Fibroblast of pulmonary artery (primary cell): Measurements from ENCODE around the gene MUCL3.
A peak's percentile ranks its signal among the peaks of the same experiment; 100 is the strongest.

Source experiments
- DNase-seq: peaks from one replicate; pipeline ENCODE4 v3.0.0-alpha.2; 2010; ENCODE audit warnings: low read depth
- H3K4me3 ChIP-seq: replicated peaks from 2 replicates; pipeline ENCODE4 v1.5.1; 2011; ENCODE audit warnings: low read depth, mild to moderate bottlenecking, control low read depth, low read length, moderate library complexity
- CTCF ChIP-seq: IDR thresholded peaks from 2 replicates; pipeline ENCODE4 v1.5.1; 2011; ENCODE audit warnings: mild to moderate bottlenecking, control low read depth, low read length, inconsistent platforms; ENCODE audit errors: missing control alignments

Gene MUCL3

GRCh38 chr6:30970946-30971345, 30.2 kb downstream of the MUCL3 start:
- no peak for TF ChIP-seq CTCF
- no peak overlapping the region for H3K4me3 ChIP-seq
- no peak for DNase-seq

GRCh38 chr6:30972816-30973215, 32.0 kb downstream of the MUCL3 start:
- DNase-seq: no peak
- H3K4me3 ChIP-seq: no peak overlapping the region
- no peak for TF ChIP-seq CTCF

- DNase-seq: no peak
- no peak for TF ChIP-seq CTCF
Observed at GRCh38 chr6:30974490-30975252, 33.9 kb downstream of the MUCL3 start.

GRCh38 chr6:30979141-30979540, 38.4 kb downstream of the MUCL3 start:
- TF ChIP-seq CTCF: no peak
- DNase-seq: no peak
- H3K4me3 ChIP-seq: no peak overlapping the region

More at GRCh38 chr6:30974490-30975252, 33.9 kb downstream of the MUCL3 start:
- H3K4me3 ChIP-seq: no peak overlapping the region

GRCh38 chr6:30979690-30980089, 38.9 kb downstream of the MUCL3 start:
- no peak overlapping the region for H3K4me3 ChIP-seq
- no peak for DNase-seq
- no peak for TF ChIP-seq CTCF

- peak; percentile 42 for TF ChIP-seq CTCF
- peak overlapping the region; percentile 40 for H3K4me3 ChIP-seq
- peak; percentile 79 for DNase-seq
Observed at GRCh38 chr6:30981942-30982772, 41.4 kb downstream of the MUCL3 start.
